K562 (cell line): ENCODE results near the gene ADGRD1. TPM values are rescaled to one million over a fixed set of nuclear protein-coding genes. Genes with fewer than 3 reads are reported as not detected.

Source experiments
- CREBBP ChIP-seq: IDR thresholded peaks from one replicate; pipeline ENCODE4 v1.6.1; 2012; ENCODE audit warnings: low read depth, mild to moderate bottlenecking, control low read depth, inconsistent platforms, low read length
- CTCFL ChIP-seq: IDR thresholded peaks from 2 replicates; pipeline ENCODE4 v1.6.1; 2011; ENCODE audit warnings: borderline replicate concordance, low read depth, mild to moderate bottlenecking, moderate library complexity, low read length; ENCODE audit not compliant: insufficient read depth, poor library complexity, severe bottlenecking
- CXXC5 ChIP-seq: fragments of 250-450 bp; sonication (Bioruptor Pico); IDR thresholded peaks from 2 replicates; pipeline ENCODE4 v1.8.0; 2022; ENCODE audit warnings: inconsistent platforms, mild to moderate bottlenecking, moderate library complexity
- DNMT1 ChIP-seq: fragments of 450-650 bp; IDR thresholded peaks from 2 replicates; pipeline ENCODE4 v1.6.1; 2016; ENCODE audit warnings: antibody characterized with exemption, mild to moderate bottlenecking
- MTA2 ChIP-seq: fragments of 450-650 bp; IDR thresholded peaks from 2 replicates; pipeline ENCODE4 v1.6.1; 2016; ENCODE audit warnings: low read depth
- ZHX1 ChIP-seq: fragments of 150-350 bp; conservative IDR thresholded peaks from 2 replicates; pipeline ENCODE4 v1.6.1; 2014; ENCODE audit warnings: low read length
- polyA plus RNA-seq, 8 experiments: library from polyadenylated mRNA; depleted of rRNA in 4 of 8; stranded (reverse) in 5 of 8; unstranded in 3 of 8; fragments of >200 nt; fragmentation: Nextera tagmentation in 2 of 8; fragmentation: Illumina TruSeq in 1 of 8; extraction: Ambion mirVana in 2 of 8; extraction: Trizol in 1 of 8; gene quantifications; 2 replicates each; pipeline versions ENCODE4 v1.2.1 to v1.2.3, GENCODE V29; 2011 to 2014; ENCODE audit warnings: inconsistent platforms in 1 of 8, missing spikeins in 1 of 8
- total RNA-seq, 7 experiments: library from RNA; depleted of rRNA in 6 of 7; stranded (reverse); fragments of >200 nt in 6 of 7; fragmentation: Illumina TruSeq in 2 of 7; extraction: Trizol in 2 of 7; gene quantifications; 2 replicates each; pipeline versions ENCODE4 v1.2.1 to v1.2.3, GENCODE V29; 2011 to 2021; ENCODE audit warnings: low replicate concordance in 1 of 7
- TF ChIP-seq, protein P1 (sequence below): fragments of 450-650 bp; IDR thresholded peaks from 2 replicates; pipeline ENCODE4 v1.6.1; 2016; ENCODE audit warnings: mild to moderate bottlenecking, moderate library complexity

ADGRD1 gene
- total and polyA plus RNA-seq, 9 of the 15 experiments (the other 6 are each of a cell fraction or from before 2014, with no cell fraction given) = 1.7 to 11.7 (median 3.3) TPM

DNA sequence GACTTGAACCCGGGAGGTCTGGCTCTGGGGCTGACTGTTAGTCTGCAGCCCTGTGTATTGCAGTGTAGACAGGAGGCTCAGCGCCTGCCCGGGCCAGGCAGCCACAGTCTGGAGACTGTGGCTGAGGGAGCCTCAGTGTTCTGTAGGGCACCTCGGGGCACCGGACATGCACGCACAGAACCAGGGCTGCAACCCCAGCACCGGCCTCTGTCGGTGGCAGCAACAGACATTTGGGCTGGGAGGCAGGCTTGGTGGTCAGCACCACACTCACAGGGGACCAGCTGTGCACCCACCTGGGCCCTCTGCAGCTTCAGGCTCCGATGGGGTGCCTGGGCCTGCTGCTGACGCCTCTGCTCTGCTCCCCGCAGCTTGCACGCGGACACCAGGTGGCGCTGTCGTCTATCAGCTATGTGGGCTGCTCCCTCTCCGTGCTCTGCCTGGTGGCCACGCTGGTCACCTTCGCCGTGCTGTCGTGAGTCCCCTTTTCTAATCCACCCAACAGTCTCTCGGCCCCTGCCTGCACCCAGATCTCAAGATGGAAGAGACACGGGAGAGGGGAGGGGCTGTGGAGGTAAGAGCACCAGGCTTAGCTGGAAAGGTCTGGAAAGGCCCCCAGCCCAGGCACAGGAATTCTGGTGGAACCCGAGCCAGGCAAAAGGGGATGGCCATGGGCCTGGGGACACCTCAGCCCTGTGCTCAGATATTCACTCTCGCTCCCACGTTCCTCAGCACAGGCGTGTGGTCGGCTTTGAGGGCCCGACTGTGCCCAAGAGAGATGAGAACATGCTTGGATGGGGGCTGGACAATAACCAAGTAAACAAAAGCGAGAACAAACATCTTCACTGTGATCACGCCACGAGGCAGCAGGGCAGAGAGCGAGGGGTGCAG lies 151.0 kb downstream of the ADGRD1 start (continued):
- TF ChIP-seq CTCFL = no peak
- no peak for TF ChIP-seq MTA2
- TF ChIP-seq CXXC5 (CRISPR knock-in tag) = no peak
- no peak for TF ChIP-seq ZHX1
- TF ChIP-seq CREBBP = no peak
- TF ChIP-seq DNMT1 = no peak
- TF ChIP-seq, protein P1, sequence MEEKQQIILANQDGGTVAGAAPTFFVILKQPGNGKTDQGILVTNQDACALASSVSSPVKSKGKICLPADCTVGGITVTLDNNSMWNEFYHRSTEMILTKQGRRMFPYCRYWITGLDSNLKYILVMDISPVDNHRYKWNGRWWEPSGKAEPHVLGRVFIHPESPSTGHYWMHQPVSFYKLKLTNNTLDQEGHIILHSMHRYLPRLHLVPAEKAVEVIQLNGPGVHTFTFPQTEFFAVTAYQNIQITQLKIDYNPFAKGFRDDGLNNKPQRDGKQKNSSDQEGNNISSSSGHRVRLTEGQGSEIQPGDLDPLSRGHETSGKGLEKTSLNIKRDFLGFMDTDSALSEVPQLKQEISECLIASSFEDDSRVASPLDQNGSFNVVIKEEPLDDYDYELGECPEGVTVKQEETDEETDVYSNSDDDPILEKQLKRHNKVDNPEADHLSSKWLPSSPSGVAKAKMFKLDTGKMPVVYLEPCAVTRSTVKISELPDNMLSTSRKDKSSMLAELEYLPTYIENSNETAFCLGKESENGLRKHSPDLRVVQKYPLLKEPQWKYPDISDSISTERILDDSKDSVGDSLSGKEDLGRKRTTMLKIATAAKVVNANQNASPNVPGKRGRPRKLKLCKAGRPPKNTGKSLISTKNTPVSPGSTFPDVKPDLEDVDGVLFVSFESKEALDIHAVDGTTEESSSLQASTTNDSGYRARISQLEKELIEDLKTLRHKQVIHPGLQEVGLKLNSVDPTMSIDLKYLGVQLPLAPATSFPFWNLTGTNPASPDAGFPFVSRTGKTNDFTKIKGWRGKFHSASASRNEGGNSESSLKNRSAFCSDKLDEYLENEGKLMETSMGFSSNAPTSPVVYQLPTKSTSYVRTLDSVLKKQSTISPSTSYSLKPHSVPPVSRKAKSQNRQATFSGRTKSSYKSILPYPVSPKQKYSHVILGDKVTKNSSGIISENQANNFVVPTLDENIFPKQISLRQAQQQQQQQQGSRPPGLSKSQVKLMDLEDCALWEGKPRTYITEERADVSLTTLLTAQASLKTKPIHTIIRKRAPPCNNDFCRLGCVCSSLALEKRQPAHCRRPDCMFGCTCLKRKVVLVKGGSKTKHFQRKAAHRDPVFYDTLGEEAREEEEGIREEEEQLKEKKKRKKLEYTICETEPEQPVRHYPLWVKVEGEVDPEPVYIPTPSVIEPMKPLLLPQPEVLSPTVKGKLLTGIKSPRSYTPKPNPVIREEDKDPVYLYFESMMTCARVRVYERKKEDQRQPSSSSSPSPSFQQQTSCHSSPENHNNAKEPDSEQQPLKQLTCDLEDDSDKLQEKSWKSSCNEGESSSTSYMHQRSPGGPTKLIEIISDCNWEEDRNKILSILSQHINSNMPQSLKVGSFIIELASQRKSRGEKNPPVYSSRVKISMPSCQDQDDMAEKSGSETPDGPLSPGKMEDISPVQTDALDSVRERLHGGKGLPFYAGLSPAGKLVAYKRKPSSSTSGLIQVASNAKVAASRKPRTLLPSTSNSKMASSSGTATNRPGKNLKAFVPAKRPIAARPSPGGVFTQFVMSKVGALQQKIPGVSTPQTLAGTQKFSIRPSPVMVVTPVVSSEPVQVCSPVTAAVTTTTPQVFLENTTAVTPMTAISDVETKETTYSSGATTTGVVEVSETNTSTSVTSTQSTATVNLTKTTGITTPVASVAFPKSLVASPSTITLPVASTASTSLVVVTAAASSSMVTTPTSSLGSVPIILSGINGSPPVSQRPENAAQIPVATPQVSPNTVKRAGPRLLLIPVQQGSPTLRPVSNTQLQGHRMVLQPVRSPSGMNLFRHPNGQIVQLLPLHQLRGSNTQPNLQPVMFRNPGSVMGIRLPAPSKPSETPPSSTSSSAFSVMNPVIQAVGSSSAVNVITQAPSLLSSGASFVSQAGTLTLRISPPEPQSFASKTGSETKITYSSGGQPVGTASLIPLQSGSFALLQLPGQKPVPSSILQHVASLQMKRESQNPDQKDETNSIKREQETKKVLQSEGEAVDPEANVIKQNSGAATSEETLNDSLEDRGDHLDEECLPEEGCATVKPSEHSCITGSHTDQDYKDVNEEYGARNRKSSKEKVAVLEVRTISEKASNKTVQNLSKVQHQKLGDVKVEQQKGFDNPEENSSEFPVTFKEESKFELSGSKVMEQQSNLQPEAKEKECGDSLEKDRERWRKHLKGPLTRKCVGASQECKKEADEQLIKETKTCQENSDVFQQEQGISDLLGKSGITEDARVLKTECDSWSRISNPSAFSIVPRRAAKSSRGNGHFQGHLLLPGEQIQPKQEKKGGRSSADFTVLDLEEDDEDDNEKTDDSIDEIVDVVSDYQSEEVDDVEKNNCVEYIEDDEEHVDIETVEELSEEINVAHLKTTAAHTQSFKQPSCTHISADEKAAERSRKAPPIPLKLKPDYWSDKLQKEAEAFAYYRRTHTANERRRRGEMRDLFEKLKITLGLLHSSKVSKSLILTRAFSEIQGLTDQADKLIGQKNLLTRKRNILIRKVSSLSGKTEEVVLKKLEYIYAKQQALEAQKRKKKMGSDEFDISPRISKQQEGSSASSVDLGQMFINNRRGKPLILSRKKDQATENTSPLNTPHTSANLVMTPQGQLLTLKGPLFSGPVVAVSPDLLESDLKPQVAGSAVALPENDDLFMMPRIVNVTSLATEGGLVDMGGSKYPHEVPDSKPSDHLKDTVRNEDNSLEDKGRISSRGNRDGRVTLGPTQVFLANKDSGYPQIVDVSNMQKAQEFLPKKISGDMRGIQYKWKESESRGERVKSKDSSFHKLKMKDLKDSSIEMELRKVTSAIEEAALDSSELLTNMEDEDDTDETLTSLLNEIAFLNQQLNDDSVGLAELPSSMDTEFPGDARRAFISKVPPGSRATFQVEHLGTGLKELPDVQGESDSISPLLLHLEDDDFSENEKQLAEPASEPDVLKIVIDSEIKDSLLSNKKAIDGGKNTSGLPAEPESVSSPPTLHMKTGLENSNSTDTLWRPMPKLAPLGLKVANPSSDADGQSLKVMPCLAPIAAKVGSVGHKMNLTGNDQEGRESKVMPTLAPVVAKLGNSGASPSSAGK = no peak
